OCI-LY3 (cell line): Measurements from ENCODE around the gene CALHM6.

Experiments
- H2AFZ ChIP-seq: fragments of 200-600, 300-600 bp; shearing (Covaris generic); 2 replicates; pipeline ENCODE4 v1.6.0; 2014; ENCODE audit warnings: antibody characterized with exemption, low read depth, low read length
- H3K27ac ChIP-seq: fragments of 200-600, 300-600 bp; sonication (generic); 2 replicates; pipeline ENCODE4 v1.5.1; 2014; ENCODE audit warnings: mild to moderate bottlenecking, low read length, moderate library complexity, mixed read lengths
- H3K27me3 ChIP-seq: fragments of 200-600, 300-600 bp; sonication (generic); 2 replicates; pipeline ENCODE4 v1.6.1; 2014; ENCODE audit warnings: low read depth, low read length, mixed read lengths
- H3K36me3 ChIP-seq: fragments of 200-600, 300-600 bp; sonication (generic); replicated peaks from 2 replicates; pipeline ENCODE3; 2014; ENCODE audit warnings: low read depth, low read length, mixed read lengths
- H3K4me1 ChIP-seq: fragments of 300-600, 200-600 bp; sonication (generic); 2 replicates; pipeline ENCODE4 v1.6.1; 2014; ENCODE audit warnings: low read length, mixed read lengths
- H3K4me2 ChIP-seq: fragments of 200-600, 300-600 bp; sonication (generic); 2 replicates; pipeline ENCODE4 v1.6.1; 2014; ENCODE audit warnings: low read length, mixed read lengths
- H3K4me3 ChIP-seq: fragments of 300-600, 200-600 bp; sonication (generic); 2 replicates; pipeline ENCODE4 v1.5.1; 2014; ENCODE audit warnings: antibody characterized with exemption, mild to moderate bottlenecking, low read length, moderate library complexity
- H3K79me2 ChIP-seq: fragments of 300-600, 200-600 bp; shearing (Covaris generic); 2 replicates; pipeline ENCODE4 v1.6.1; 2014; ENCODE audit warnings: mild to moderate bottlenecking, low read length, mixed read lengths
- H3K9ac ChIP-seq: fragments of 300-600, 200-600 bp; shearing (Covaris generic); 2 replicates; pipeline ENCODE4 v1.6.0; 2014; ENCODE audit warnings: mild to moderate bottlenecking, low read length, moderate library complexity
- H3K9me3 ChIP-seq: fragments of 200-600, 300-600 bp; shearing (Covaris generic); 2 replicates; pipeline ENCODE4 v1.6.1; 2014; ENCODE audit warnings: low read length, mixed read lengths; ENCODE audit not compliant: insufficient read depth
- H4K20me1 ChIP-seq: fragments of 200-600, 300-600 bp; sonication (generic); 2 replicates; pipeline ENCODE4 v1.6.1; 2016; ENCODE audit warnings: low read length, mixed read lengths; ENCODE audit not compliant: insufficient read depth
- EZH2phosphoT487 ChIP-seq: fragments of 200-600 bp; shearing (Covaris generic); IDR thresholded peaks from 2 replicates; pipeline ENCODE4 v1.6.1; 2018; ENCODE audit warnings: antibody characterized with exemption, mixed run types, low read depth
- TF ChIP-seq, protein P1 (sequence below): fragments of 200-600, 300-600 bp; sonication (generic); IDR thresholded peaks from 2 replicates; pipeline ENCODE4 v1.5.1; 2014; ENCODE audit warnings: antibody characterized with exemption, low read length, low read depth

Gene CALHM6

GRCh38 chr6:116465246-116465645 lies 4.1 kb downstream of the CALHM6 start:
- Histone ChIP-seq H4K20me1 (no peaks in the 10 kb centered on the region), H3K79me2 (no peaks in the 10 kb centered on the region), H3K27ac (no peak overlapping the region), H3K9me3 (no peaks in the 10 kb centered on the region), H2AFZ (no peak overlapping the region), H3K27me3 (no peaks in the 10 kb centered on the region), H3K36me3 (no peaks in the 10 kb centered on the region), H3K4me3 (peak overlapping the region; percentile 37; the same call in 1 of the 2 replicates), H3K4me2 (peak overlapping the region; percentile 72), H3K4me1 (peaks cover 25% of the 10 kb centered on the region), H3K9ac (no peak overlapping the region)
- TF ChIP-seq EZH2phosphoT487: no peak
- TF ChIP-seq, protein P1, sequence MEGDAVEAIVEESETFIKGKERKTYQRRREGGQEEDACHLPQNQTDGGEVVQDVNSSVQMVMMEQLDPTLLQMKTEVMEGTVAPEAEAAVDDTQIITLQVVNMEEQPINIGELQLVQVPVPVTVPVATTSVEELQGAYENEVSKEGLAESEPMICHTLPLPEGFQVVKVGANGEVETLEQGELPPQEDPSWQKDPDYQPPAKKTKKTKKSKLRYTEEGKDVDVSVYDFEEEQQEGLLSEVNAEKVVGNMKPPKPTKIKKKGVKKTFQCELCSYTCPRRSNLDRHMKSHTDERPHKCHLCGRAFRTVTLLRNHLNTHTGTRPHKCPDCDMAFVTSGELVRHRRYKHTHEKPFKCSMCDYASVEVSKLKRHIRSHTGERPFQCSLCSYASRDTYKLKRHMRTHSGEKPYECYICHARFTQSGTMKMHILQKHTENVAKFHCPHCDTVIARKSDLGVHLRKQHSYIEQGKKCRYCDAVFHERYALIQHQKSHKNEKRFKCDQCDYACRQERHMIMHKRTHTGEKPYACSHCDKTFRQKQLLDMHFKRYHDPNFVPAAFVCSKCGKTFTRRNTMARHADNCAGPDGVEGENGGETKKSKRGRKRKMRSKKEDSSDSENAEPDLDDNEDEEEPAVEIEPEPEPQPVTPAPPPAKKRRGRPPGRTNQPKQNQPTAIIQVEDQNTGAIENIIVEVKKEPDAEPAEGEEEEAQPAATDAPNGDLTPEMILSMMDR: no peak

DNA sequence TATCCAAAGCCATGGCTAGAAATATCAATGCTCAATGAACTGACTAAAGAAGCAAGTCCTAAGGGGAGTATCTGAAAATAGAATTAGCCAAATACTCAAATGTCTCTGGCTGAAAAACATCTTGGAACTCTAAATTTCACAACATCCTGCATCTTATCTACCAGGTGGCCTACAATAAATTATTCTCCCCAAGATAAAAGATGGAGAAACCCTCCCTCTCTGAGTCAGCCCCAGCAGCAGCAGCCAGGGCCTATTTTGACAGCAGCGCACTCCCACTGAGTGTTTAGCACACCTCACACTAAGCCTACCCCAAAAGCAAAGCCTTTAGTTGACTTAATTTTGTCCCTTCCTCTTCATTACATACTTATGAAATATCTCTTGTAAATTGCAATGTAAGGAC lies 5.9 kb downstream of the CALHM6 start:
- no peak overlapping the region for H3K9ac ChIP-seq
- no peaks in the 10 kb centered on the region for H3K36me3 ChIP-seq
- H3K4me1 ChIP-seq: peaks cover 25% of the 10 kb centered on the region
- no peak overlapping the region for H3K4me2 ChIP-seq
- H3K27me3 ChIP-seq: no peaks in the 10 kb centered on the region
- no peak overlapping the region for H3K27ac ChIP-seq
- no peak overlapping the region for H2AFZ ChIP-seq
- no peaks in the 10 kb centered on the region for H4K20me1 ChIP-seq
- no peak for TF ChIP-seq EZH2phosphoT487
- TF ChIP-seq, protein P1: no peak
- H3K4me3 ChIP-seq: no peak overlapping the region
- H3K9me3 ChIP-seq: no peaks in the 10 kb centered on the region
- no peaks in the 10 kb centered on the region for H3K79me2 ChIP-seq

- no peak overlapping the region for H2AFZ ChIP-seq
- H3K4me2 ChIP-seq: no peak overlapping the region
- no peaks in the 10 kb centered on the region for H4K20me1 ChIP-seq
- H3K4me1 ChIP-seq: peaks cover 25% of the 10 kb centered on the region
- TF ChIP-seq EZH2phosphoT487: no peak
- TF ChIP-seq, protein P1: no peak
- H3K36me3 ChIP-seq: no peaks in the 10 kb centered on the region
- no peak overlapping the region for H3K27ac ChIP-seq
- H3K9me3 ChIP-seq: no peaks in the 10 kb centered on the region
- H3K27me3 ChIP-seq: no peaks in the 10 kb centered on the region
- H3K4me3 ChIP-seq: no peak overlapping the region
- no peaks in the 10 kb centered on the region for H3K79me2 ChIP-seq
- no peak overlapping the region for H3K9ac ChIP-seq
These were observed 6.3 kb downstream of the CALHM6 start for GRCh38 chr6:116467514-116467913.

- no peak overlapping the region for H3K4me3 ChIP-seq
- H3K9ac ChIP-seq: no peak overlapping the region
- no peaks in the 10 kb centered on the region for H3K27me3 ChIP-seq
- no peaks in the 10 kb centered on the region for H4K20me1 ChIP-seq
- H3K79me2 ChIP-seq: no peaks in the 10 kb centered on the region
- H3K4me2 ChIP-seq: no peak overlapping the region
- H3K4me1 ChIP-seq: peaks cover 25% of the 10 kb centered on the region
- no peaks in the 10 kb centered on the region for H3K9me3 ChIP-seq
- no peak overlapping the region for H3K27ac ChIP-seq
- TF ChIP-seq, protein P1: no peak
- TF ChIP-seq EZH2phosphoT487: no peak
- H2AFZ ChIP-seq: no peak overlapping the region
- H3K36me3 ChIP-seq: no peaks in the 10 kb centered on the region
These were observed 7.1 kb downstream of the CALHM6 start for GRCh38 chr6:116468293-116468692.
